Astrocyte (in vitro differentiated cells and primary cell): ENCODE measurements around the gene KCNA2. TPM values are rescaled to one million over a fixed set of nuclear protein-coding genes. Genes with fewer than 3 reads are reported as not detected.

Source experiments
- DNase-seq: peaks from one replicate; pipeline ENCODE4 v3.0.0-alpha.2; 2010; ENCODE audit warnings: low read depth
- FAIRE-seq: peaks from 2 replicates; lab custom pipeline; 2011; peaks lifted over from hg19 to GRCh38; lab: Jason Lieb, UNC
- H2AFZ ChIP-seq: 2 replicates; pipeline ENCODE4 v1.6.0; 2012; ENCODE audit warnings: low read depth, low read length, inconsistent platforms
- H3K27ac ChIP-seq: 2 replicates; pipeline ENCODE4 v1.5.1; 2011; ENCODE audit warnings: low read depth, low read length, inconsistent platforms
- H3K27me3 ChIP-seq: 2 replicates; pipeline ENCODE4 v1.6.0; 2011; ENCODE audit warnings: low read length, inconsistent platforms; ENCODE audit not compliant: insufficient read depth
- H3K36me3 ChIP-seq: 2 replicates; pipeline ENCODE4 v1.5.1; 2011; ENCODE audit warnings: low read length, inconsistent platforms; ENCODE audit not compliant: insufficient read depth
- H3K4me1 ChIP-seq: 2 replicates; pipeline ENCODE4 v1.5.1; 2011; ENCODE audit warnings: low read length, inconsistent platforms; ENCODE audit not compliant: insufficient read depth
- H3K4me2 ChIP-seq: 2 replicates; pipeline ENCODE4 v1.6.0; 2012; ENCODE audit warnings: low read length, inconsistent platforms
- H3K4me3 ChIP-seq: 2 replicates; pipeline ENCODE4 v1.5.1; 2011; ENCODE audit warnings: low read depth, mild to moderate bottlenecking, low read length, inconsistent platforms; ENCODE audit not compliant: insufficient read depth
- H3K79me2 ChIP-seq: 2 replicates; pipeline ENCODE4 v1.6.0; 2012; ENCODE audit warnings: mild to moderate bottlenecking, low read length, inconsistent platforms; ENCODE audit not compliant: insufficient read depth
- H3K9ac ChIP-seq: 2 replicates; pipeline ENCODE4 v1.6.0; 2012; ENCODE audit warnings: mild to moderate bottlenecking, low read length, inconsistent platforms
- H3K9me3 ChIP-seq: 2 replicates; pipeline ENCODE4 v1.5.1; 2012; ENCODE audit warnings: low read depth, mild to moderate bottlenecking, low read length, inconsistent platforms; ENCODE audit not compliant: insufficient read depth
- H4K20me1 ChIP-seq: 2 replicates; pipeline ENCODE4 v1.6.0; 2012; ENCODE audit warnings: low read length, inconsistent platforms; ENCODE audit not compliant: insufficient read depth
- H3K27ac Mint-ChIP-seq: one replicate; pipeline ENCODE4 v1.8.0; 2021; ENCODE audit warnings: mild to moderate bottlenecking, mixed read lengths; ENCODE audit not compliant: unreplicated experiment
- H3K27me3 Mint-ChIP-seq: one replicate; pipeline ENCODE4 v1.8.0; 2021; ENCODE audit warnings: low read depth, mixed read lengths; ENCODE audit not compliant: unreplicated experiment
- H3K36me3 Mint-ChIP-seq: one replicate; pipeline ENCODE4 v1.8.0; 2021; ENCODE audit warnings: low read depth, mixed read lengths; ENCODE audit not compliant: unreplicated experiment
- H3K4me1 Mint-ChIP-seq: one replicate; pipeline ENCODE4 v1.8.0; 2021; ENCODE audit warnings: low read depth, mixed read lengths; ENCODE audit not compliant: unreplicated experiment
- H3K4me3 Mint-ChIP-seq: one replicate; pipeline ENCODE4 v1.8.0; 2021; ENCODE audit warnings: mild to moderate bottlenecking, moderate library complexity, mixed read lengths; ENCODE audit not compliant: unreplicated experiment
- H3K9me3 Mint-ChIP-seq: one replicate; pipeline ENCODE4 v1.8.0; 2021; ENCODE audit warnings: mild to moderate bottlenecking, mixed read lengths; ENCODE audit not compliant: unreplicated experiment
- EZH2 ChIP-seq: IDR thresholded peaks from 2 replicates; pipeline ENCODE4 v1.6.1; 2012; ENCODE audit warnings: mild to moderate bottlenecking, low read length, inconsistent platforms; ENCODE audit not compliant: insufficient read depth
- total RNA-seq: library from RNA; stranded (reverse); gene quantifications from 2 replicates; pipeline ENCODE4 v1.2.1, GENCODE V29; 2021
- TF ChIP-seq, protein P1 (sequence below): IDR thresholded peaks from 2 replicates; pipeline ENCODE4 v1.5.1; 2011; ENCODE audit warnings: low read depth, mild to moderate bottlenecking, inconsistent platforms, low read length, moderate library complexity; ENCODE audit not compliant: insufficient read depth

KCNA2 gene
- total RNA-seq, 1 donor from 2014 or later: 0.57 TPM

DNA sequence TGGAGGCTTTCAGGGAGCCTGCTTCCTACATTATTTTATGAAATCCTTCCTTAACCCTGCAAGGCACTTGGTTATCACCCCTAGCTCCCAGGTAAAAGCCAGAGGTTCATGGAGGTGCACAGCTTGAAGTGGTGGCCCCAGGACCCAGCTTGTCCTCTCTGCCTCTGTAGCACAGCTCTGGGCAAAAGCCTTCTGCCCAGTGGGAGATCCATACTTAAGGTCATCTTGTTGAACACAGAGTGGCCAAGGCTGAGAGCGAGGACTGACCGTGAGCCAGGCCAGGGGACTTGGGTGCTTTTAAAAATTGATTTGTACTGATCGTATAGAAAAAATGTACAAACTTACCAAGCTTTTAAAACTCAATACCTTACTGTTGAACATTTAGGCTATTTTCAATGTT, 33.4 kb downstream of the KCNA2 start:
- Histone ChIP-seq H3K36me3 (no peaks in the 10 kb centered on the region), H4K20me1 (no peaks in the 10 kb centered on the region), H2AFZ (no peak overlapping the region), H3K79me2 (no peaks in the 10 kb centered on the region), H3K4me1 (no peaks in the 10 kb centered on the region), H3K9ac (no peak overlapping the region), H3K27me3 (peaks cover 8% of the 10 kb centered on the region), H3K4me3 (no peak overlapping the region), H3K4me2 (no peak overlapping the region), H3K27ac (no peak overlapping the region), H3K9me3 (no peaks in the 10 kb centered on the region)
- FAIRE-seq (no peak), DNase-seq (no peak)
- H3K4me3 Mint-ChIP-seq: no peak overlapping the region
- peaks cover 4% of the 10 kb centered on the region for H3K4me1 Mint-ChIP-seq
- no peaks in the 10 kb centered on the region for H3K36me3 Mint-ChIP-seq
- no peak overlapping the region for H3K27ac Mint-ChIP-seq
- H3K9me3 Mint-ChIP-seq: peaks cover 2% of the 10 kb centered on the region
- peaks cover 33% of the 10 kb centered on the region for H3K27me3 Mint-ChIP-seq
- TF ChIP-seq, protein P1, sequence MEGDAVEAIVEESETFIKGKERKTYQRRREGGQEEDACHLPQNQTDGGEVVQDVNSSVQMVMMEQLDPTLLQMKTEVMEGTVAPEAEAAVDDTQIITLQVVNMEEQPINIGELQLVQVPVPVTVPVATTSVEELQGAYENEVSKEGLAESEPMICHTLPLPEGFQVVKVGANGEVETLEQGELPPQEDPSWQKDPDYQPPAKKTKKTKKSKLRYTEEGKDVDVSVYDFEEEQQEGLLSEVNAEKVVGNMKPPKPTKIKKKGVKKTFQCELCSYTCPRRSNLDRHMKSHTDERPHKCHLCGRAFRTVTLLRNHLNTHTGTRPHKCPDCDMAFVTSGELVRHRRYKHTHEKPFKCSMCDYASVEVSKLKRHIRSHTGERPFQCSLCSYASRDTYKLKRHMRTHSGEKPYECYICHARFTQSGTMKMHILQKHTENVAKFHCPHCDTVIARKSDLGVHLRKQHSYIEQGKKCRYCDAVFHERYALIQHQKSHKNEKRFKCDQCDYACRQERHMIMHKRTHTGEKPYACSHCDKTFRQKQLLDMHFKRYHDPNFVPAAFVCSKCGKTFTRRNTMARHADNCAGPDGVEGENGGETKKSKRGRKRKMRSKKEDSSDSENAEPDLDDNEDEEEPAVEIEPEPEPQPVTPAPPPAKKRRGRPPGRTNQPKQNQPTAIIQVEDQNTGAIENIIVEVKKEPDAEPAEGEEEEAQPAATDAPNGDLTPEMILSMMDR: no peak
- no peak for TF ChIP-seq EZH2

DNA sequence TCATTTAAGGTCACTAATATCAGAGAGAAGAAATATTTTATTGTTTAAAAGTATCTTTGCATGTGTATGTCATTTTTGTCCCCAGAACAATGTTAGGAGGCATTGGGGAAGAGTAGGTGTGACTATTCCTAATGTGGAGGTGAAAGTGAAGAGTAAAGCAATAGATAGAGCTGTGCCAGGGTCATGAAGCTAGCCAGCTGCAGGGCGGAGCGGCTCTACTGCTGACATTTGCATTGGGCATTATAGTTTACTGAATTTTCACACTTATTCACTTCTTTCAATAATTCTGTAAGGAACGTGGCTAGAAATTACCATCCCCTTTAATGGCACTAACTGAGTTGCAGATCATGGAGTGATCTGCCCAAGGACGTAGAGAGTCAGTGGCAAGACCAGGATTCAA, 35.3 kb downstream of the KCNA2 start:
- Histone ChIP-seq H3K79me2 (no peaks in the 10 kb centered on the region), H3K9ac (no peak overlapping the region), H3K36me3 (no peaks in the 10 kb centered on the region), H3K4me1 (no peaks in the 10 kb centered on the region), H3K9me3 (no peaks in the 10 kb centered on the region), H3K4me3 (no peak overlapping the region), H3K27me3 (peaks cover 8% of the 10 kb centered on the region), H2AFZ (no peak overlapping the region), H4K20me1 (no peaks in the 10 kb centered on the region), H3K4me2 (no peak overlapping the region), H3K27ac (no peak overlapping the region)
- DNase-seq: no peak
- Mint-ChIP-seq H3K27ac (no peak overlapping the region), H3K36me3 (no peaks in the 10 kb centered on the region), H3K4me1 (peaks cover 4% of the 10 kb centered on the region), H3K27me3 (peaks cover 46% of the 10 kb centered on the region), H3K4me3 (no peak overlapping the region), H3K9me3 (peaks cover 4% of the 10 kb centered on the region)
- no peak for FAIRE-seq
- TF ChIP-seq, protein P1: no peak
- no peak for TF ChIP-seq EZH2

DNA sequence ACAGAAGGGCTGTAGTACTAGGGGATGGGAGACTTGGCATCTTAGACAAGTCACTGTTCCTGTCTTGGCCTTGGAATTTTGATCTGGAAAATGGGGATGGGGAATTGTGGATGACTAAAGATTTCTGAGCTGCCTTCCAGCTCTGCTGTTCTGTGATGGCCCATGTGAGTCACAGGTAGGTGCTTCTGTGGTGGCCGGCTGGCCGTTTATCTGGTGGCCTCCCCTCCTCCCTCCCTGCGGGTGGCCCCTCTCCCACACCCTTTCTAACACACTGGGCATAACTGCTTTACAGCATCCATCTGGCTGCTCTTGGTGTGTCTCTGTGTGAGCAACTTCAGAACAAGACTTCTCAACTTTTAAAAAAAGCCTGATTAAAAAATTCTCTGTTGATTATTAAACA, 35.9 kb downstream of the KCNA2 start:
- DNase-seq (no peak), FAIRE-seq (no peak)
- Histone ChIP-seq H3K4me1 (no peaks in the 10 kb centered on the region), H4K20me1 (no peaks in the 10 kb centered on the region), H3K4me2 (no peak overlapping the region), H3K27ac (no peak overlapping the region), H3K27me3 (peaks cover 8% of the 10 kb centered on the region), H2AFZ (no peak overlapping the region), H3K79me2 (no peaks in the 10 kb centered on the region), H3K9me3 (no peaks in the 10 kb centered on the region), H3K4me3 (no peak overlapping the region), H3K36me3 (no peaks in the 10 kb centered on the region), H3K9ac (no peak overlapping the region)
- no peak overlapping the region for H3K4me3 Mint-ChIP-seq
- no peak for TF ChIP-seq EZH2
- TF ChIP-seq, protein P1: no peak
- H3K9me3 Mint-ChIP-seq: peaks cover 6% of the 10 kb centered on the region
- no peaks in the 10 kb centered on the region for H3K36me3 Mint-ChIP-seq
- no peak overlapping the region for H3K27ac Mint-ChIP-seq
- peaks cover 52% of the 10 kb centered on the region for H3K27me3 Mint-ChIP-seq
- H3K4me1 Mint-ChIP-seq: peaks cover 4% of the 10 kb centered on the region
